ENCODE measurements around the gene RASGEF1C. TPM values are rescaled to one million over a fixed set of nuclear protein-coding genes. Genes with fewer than 3 reads are reported as not detected.
"Not testable (repeated sequence)": the region's sequence is repeated elsewhere in the genome, so short reads cannot be mapped to it uniquely, and the experiment has no call there.

RASGEF1C gene
- total RNA-seq, 1 donor from 2014 or later: 10.3 TPM

DNA sequence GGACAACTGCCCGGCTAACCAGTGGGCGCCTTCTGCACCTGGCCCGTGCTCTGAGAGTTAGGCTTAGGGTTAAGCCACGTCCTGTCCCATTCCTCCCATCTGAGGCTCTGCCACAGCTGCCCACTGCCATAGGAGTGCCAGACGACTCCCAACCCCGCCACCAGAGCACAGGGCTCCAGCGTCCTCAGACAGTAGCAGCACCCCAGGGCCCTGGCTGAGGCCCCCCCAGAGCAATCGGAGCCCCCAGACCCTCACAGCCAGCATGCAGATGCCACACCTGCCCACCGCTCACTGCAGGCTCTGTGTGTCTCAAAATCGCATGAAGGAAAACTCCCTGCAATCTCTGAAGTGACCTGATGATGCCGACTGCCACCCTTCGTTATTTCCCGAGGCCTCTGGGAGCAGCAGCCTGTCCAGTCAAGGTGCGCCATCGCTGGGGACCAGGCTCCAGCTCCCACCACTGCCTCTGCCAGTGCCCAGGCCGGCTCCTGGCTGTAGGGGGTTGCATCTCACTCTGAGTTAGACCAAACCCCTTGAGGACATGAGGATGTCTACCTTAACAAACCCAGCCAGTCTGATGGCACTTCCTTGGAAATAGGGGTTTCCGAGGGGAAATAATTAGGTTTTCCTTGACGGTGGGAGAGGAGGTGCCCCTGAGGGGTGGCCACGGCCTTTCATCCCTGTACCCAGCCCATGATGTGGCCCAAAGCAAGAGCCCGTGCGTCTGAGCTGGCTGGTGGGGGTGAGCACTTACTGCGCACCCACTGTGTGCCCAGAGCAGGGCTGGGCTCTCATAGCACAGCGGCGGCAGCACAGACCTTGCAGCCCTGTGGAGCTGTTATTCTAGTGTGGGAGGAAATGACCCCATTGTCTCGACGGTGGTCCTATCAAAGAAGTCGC, 79.5 kb downstream of the RASGEF1C start:
- DNase-seq (ENCODE audit: low spot score): no peak
- ATAC-seq: no peak
- intact Hi-C loops (cut with DNase I): loop anchor here (5.0 kb wide), 1 partner anchor 83 kb away; no protein-coding TSS in a partner anchor

DNA sequence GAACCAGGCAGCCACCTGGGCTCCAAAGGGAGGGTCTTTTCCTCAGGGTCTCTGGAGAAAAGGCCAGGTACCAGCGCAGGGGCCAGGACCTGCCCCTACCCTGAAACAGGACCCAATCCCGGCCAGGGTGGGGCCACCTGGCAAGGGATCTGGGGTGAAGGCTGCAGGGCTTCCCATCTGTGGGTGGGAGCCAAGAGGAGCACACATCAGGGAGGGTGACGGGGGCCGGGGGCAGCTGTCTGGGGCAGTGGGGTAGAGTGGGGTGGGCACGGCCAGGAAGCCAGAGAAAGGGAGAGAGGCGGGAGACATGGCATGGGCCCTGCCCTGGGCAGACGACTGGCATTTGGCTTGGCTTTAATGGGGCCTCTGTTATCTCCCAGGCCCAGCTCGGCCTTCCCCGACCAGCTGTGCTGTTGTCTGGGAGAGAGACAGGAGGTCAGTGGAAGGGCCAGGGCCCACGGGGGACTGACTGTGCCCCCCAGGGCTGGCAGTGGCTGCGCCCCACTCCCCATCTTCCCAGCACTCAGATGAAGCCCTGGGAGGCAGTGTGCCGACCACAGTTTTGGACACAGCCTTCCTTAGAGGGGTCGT, 80.2 kb downstream of the RASGEF1C start:
- intact Hi-C loops (cut with DNase I): no loop called here
- no peak for ATAC-seq

DNA sequence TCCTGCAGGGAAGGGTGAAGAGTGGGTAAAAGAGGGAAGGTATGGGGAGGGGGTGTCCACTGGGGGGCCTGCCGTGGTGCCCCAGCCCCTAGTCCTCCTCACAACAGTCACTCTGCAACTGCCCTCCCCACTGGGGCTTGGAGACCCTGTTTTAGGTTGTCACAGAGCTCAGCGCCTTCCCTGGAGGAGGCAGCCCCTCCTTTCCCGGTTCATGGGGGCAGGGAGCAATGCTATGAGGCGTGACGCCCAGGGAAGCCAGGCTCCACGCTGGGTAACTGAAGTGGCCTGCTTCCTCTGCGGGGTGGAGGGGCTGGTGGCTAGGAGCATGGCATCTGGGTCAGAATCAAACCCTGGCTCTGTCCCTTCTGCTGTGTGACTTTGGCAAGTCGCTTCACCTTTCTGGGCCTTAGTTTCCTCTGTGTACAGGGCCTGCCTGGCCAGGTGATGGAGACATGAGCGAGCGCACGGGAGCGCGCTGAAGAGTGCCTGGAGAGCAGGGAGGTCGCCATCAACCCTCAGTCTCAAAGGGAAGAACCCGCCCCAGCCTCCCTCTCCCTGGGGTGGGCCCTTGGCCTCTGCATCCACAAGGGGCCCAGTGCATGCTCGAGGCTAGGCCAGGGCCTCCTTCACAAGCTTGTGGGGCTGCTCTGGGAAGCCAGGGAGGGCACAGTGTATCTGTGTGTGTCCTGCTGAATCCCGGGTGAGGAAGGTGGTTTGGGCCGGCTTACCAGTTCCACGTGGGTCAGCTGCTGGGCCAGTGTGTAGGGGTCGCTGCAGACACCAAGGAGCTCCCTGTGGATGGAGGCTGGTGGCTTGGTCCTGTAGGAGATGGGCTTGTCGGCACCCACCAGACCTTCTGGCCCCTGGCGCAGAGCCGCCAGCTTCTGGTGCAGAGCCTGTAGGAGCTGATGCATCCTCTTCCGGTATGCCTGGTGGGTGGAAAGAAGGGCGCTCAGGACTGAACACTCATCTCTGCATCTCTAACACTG, 81.0 kb downstream of the RASGEF1C start:
- DNase-seq (ENCODE audit: low spot score): no peak
- ATAC-seq: no peak
- intact Hi-C loops (cut with DNase I): no loop called here

More for the DNA sequence above, 80.2 kb downstream of the RASGEF1C start:
- DNase-seq (ENCODE audit: low spot score): no peak

DNA sequence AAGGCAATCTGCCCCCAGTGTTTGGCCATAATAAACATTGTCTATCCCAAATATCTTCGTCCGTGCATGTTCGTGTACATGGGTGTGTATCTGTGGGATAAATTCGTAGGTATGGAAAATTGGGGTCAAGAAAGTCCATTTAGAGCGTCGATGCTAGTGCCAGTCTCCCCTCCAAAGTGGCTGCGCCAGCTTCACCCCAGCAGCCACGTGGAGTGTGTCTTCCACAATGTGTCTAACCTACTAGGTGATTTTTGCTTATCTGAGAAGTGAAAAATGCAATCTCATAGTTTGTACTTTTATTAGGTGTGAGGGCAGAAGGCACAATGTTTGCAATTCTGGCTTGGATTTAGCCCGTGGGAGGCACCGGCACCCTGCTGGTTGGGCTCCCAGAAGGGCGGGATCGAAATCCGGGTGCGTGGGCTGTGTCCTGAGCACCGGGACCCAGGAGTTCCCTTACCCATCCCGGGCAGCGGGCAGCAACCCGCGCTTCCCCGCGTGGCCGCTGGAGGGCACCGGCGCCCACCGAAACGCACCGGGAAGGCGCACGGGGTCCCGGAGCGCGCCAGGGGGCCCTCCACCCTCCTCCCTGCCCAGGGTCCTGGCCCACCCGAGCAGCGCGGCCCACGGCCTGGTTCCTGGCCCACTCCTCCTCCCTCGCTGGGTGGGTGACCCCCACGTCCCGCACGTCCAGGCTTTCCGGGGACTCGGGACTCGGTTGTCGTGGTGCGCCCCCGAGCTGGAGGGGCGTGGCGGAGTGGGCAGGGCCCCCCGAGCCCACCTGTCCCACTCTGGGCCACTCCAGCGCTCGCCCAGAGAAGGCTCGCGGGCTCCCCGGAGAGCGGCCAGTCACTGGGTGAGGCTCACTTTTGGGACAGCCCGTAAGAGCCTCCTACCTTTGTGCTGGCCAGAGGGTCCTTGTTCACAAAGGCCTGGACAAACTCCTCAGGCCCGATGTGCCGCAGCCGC, 82.0 kb downstream of the RASGEF1C start:
- intact Hi-C loops (cut with DNase I): no loop called here
- DNase-seq (ENCODE audit: low spot score): no peak
- peak; percentile 70 for ATAC-seq

DNA sequence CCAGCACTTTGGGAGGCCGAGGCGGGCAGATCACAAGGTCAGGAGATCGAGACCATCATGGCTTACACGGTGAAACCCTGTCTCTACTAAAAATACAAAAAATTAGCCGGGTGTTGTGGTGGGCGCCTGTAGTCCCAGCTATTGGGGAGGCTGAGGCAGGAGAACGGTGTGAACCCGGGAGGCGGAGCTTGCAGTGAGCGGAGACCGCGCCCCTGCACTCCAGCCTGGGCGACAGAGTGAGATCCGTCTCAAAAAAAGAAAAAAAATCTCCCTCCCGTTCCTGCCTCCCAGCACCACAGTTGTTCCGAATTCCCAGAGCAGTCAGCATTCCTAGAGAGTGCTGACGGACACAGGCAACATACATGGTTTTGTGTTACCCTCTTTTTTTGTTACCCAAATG, 82.9 kb downstream of the RASGEF1C start:
- intact Hi-C loops (cut with DNase I); ATAC-seq; DNase-seq (ENCODE audit: low spot score): not testable (repeated sequence)

DNA sequence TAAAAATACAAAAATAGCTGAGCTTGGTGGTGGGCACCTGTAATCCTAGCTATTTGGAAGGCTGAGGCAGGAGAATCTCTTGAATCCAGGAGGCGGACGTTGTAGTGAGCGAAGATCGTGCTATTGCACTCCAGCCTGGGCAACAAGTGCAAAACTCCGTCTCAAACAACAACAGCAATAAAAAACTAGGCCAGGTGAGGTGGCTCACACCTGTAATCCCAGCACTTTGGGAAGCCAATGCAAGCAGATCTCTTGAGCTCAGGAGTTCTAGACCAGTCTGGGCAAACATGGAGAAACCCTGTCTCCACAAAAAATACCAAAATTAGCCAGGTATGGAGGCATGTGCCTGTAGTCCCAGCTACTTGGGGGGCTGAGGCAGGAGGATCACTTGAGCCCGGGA, 84.3 kb downstream of the RASGEF1C start:
- intact Hi-C loops (cut with DNase I); ATAC-seq; DNase-seq (ENCODE audit: low spot score): not testable (repeated sequence)

DNA sequence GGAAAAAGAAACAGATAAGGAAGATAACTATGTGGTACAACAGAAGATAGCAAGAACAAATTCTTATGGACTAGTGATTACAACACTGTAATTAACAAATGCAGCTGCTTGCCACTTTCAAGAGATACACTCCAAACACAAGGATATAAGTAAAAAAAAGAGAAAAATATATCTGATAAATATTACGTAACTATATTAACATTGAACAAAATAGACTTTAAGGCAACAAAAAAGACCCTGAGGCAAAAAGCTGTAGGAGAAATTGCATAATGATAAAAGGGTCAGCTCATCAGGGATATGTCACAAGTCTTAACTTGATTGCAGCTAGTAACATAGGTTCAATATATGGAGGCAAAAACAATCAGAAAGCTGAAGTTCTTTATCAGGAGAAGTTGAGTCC, 86.1 kb downstream of the RASGEF1C start:
- intact Hi-C loops (cut with DNase I): no loop called here
- no peak for ATAC-seq

DNA sequence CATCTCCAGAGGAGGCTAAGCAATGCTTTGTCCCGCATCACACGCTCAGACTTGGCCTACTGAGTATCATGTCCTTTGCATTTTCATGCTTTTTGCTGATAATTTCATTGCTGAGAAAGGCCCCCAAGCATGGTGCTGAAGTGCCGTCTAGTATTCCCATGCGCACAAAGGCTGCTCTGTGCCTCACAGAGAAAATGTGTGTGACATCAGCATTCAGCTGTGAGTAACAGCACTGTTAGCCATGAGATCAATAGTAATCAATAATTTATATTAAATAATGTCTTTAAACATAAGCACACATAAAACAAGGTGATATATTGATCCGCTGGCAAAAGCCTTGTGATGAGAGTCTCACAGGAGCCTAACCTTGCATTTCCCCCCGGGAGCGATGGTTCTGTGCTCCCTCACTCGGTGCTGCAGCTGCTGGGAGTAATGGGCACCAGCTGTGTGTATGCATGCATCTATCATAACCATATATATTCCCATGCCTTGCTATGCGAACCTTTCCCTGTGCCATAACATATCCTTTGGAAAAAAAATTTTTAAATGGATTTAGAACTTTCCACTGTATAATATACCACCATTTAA, 87.1 kb downstream of the RASGEF1C start:
- ATAC-seq: no peak
- no peak for DNase-seq (ENCODE audit: low spot score)

More for the DNA sequence above, 86.1 kb downstream of the RASGEF1C start:
- no peak for DNase-seq (ENCODE audit: low spot score)

DNA sequence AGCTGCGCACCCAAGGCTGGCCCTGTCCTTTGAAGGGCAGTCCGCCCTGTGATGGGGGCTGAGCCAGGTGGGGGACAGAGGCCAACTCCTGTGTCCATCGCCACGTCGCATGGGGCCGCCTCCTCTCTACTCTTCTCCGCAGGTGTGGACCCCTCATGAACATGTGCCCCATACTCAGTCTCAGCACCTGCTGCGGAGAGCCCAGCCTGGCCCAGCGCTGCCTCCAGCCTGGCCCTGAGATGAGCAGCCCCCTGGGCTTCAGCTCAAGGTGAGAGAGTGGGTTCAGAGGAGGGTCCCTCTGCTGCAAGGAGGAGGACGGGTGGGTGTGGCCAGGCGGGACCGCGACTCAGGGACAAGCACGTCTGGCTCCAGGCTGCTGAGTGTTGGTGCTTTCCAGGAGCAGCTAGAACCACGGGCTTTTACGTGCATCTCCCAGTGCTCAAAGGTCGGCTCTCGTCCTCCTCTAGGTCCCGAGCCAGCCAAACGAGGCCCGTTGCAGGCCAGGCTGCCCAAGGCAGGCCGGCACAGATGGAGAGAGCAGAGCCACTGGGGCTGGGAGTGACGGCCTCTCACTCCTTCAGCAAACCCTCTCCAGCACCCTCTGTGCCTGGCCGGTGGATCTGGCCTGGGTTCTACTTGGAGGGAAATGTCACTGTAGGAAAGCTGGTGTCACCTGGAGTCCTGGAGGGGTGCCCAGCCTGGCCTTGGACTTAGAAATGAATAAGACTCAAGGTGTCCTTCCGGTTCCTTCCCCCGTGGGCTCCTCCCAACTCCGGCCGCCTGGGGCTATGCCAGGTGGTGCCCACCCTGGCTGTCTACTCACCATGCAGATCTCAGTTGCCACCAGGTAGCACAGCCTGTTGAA, 88.5 kb downstream of the RASGEF1C start:
- intact Hi-C loops (cut with DNase I): no loop called here
- peak; percentile 55 for DNase-seq (ENCODE audit: low spot score)
- no peak for ATAC-seq

More for the DNA sequence above, 87.1 kb downstream of the RASGEF1C start:
- intact Hi-C loops (cut with DNase I): no loop called here

DNA sequence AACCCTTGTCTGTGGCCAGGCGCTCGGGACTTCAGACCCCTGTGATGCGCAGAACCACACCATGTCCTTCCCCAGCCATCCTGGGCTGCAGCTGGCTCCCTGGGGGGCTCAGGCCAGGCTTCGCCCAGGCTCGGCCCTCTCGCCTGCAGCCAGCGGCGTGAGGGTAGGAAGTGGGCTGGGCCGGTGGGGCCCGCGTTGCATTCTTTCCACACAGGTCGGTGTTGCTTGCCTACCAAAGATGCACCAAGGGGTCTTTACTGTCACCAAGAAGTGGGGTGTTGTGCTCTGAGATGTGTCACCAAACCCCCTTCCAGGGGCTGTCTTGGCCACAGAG, 89.1 kb downstream of the RASGEF1C start:
- intact Hi-C loops (cut with DNase I): no loop called here
- ATAC-seq (no peak), DNase-seq (ENCODE audit: low spot score) (no peak)

DNA sequence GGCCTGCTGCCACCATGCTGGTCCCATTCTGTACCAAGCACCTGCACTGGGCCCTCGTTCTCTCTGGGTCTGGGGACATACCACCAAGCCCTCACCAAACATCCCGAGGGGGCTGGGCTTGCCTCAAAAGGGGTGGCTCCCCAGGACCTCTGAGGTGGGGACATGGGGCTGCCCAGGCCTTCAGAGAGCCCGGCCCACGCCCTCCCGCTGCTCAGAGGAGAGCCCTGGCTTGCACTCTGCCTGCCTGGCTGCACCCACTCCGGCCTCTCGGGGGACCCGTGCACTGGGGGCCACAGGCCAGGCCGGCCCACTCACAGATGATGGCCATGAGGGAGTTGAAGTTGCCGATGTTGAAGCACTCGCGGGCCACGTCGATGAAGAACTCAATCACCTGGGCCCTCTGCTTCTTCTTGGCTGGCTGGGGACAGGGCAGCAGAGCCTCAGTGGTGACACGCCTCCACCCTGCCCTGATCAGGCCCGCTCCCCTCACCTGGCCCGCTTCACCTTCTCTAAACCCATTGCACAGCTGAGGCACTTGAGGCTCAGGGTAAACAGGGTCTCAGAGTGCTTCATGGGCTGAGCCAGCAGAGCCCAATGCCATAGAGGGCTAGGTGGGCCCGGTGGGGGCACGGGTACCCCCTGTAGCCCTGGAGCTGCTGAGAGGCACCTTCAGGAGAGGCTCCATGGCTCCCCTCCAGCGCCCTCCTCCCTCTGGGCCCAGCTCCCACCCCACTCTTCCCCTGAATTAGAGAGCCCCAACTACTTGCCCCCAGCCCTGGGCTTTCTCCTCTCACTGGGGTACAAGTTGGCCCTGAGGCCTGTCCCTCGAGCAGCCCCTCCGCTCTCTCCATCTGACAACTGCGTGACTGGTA, 89.7 kb downstream of the RASGEF1C start:
- ATAC-seq (no peak), DNase-seq (ENCODE audit: low spot score) (peak; percentile 51)
- intact Hi-C loops (cut with DNase I): no loop called here

DNA sequence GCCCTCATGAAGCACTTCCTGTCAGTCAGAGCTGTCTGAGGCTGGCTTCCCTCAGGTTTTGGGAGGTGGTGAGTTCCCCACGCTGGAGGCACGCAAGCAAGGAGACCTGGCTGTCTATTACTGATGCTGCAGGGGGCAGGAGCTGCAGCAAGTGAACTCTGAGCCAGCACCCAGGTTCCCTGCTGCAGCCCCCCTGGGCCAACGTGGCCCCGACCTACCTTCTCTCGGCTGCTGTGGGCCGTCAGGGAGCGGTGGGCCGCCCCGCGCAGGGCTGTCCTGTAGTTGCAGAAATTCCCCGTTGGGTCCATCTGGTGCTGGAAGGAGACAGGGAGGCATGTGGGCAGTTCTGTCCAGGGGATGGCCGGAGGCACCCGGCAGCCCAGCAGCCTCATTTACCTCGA, 90.6 kb downstream of the RASGEF1C start:
- intact Hi-C loops (cut with DNase I): no loop called here
- peak; percentile 41 for DNase-seq (ENCODE audit: low spot score)
- ATAC-seq: no peak

DNA sequence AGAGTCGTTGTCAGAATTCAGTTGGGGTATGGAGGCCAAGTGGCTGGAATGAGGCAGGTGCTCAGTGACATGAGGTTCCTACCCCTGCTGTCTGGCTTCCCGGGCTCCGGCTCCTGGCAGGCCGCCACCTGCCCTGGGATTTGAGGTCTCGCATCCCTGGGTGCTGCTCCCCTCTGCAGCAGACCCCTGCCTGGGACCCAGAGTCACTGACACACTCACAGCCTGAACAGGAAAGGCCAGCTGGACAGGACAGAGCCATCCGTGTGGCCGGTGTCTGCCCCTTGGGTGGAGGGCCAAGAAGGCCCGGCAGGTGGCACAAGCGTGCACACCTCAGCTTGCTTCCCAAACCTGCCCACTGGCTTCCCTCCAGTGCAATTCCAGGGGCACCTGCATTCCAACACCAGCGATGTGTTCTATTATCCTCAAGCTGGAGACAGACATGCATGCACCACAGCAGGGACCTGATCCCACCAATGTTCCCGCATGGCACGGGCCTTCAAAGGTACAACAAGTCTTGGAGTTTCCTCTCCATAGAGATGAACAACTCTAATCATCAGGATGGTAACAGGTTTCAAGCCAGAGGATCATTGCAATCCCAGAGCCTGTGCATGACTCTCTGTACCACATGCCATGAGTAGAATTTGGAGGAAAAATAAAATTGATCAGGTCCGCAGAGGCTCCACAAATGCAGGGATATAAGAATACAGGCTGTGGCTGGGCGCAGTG, 91.8 kb downstream of the RASGEF1C start:
- intact Hi-C loops (cut with DNase I): no loop called here
- ATAC-seq (no peak), DNase-seq (ENCODE audit: low spot score) (peak; percentile 55)

DNA sequence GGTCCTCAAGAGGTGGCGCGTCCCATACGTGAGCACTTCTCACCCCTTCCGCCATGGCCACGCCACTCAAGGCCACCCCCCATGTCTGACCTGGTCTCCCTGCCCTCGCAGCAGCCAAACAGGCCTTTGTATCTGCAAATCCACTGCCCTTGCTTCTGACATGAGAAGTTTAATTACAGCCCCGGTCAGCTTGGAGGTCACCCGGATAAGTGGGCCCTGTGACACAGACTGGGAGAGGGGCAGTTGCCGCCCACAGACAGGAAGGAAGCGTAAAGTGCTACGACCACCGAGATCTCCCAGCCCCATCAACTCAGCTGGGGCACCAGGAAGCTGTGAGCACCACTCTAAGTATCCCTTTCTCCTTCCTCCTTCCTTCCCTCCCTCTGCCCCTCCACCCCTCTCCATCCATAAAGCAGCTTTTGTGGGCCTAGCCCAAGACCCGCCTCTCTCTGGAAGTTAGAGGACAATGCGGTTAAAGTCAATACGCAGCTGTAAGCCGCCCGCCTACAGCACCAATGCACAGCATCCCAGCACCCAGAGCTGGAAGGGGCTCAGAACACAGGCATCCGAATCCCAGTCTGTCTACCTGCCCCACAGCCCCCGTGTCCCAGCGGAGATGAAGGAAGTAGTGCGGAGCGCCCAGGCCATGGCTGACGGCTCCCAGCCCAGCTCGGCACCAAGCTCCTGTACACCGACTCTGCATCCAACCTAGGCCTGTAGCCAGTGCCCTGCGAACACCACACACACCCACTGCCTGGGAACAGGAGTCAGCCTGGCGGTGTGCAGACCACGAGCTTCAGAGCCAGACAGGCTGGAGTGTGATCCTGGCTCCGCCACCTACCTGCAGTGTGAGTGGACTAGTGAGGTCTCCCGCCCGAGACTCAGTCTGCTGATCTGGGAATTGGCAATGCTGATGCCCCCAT, 92.7 kb downstream of the RASGEF1C start:
- intact Hi-C loops (cut with DNase I): no loop called here
- ATAC-seq (peak; percentile 33), DNase-seq (ENCODE audit: low spot score) (peak; percentile 59)

Data from sciatic nerve (tissue), 2 donors.